ENCODE data around the gene STUB1.

The STUB1 gene

DNA sequence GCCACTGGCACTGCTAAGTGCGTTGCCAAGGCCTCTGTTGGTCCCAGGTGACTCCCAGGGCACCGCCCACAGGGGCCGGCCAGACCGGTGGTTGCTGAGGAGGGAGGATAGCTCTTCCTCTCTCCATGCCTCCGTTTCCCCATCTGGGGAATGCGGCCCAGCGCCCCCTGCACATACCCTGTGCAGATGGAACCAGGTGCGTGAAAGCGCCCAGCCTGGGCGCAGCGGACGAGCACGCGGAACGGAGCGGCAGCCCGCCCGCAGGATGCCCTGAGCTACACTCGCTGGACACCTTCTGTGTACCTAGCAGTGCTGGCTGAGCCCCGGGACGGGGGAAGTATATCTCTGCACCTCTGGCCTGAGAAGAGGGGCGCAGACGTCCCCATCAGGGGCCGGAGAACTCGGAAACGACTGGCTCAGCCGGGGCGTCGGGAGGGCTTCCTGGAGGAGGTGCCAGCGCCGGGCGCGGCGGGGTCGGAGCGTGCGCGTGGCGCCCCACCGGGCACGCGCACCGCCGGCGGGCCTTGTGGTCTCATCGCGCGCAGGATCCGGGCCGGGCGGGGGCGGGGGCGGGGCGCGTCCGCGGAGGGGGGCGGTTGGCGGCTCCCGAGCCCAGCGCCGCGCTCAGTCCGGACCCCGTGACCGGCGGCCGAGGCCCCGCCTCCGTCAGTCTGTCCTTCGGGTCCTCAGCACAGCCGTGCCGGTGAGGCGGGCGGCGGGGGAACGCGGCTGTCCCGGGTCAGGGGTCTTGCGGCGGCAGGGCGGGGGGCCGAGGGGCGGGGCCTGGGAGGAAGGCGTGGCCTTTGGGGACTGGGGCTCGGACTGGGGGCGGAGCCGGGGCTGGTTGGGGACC is 46.5 kb downstream of the STUB1 start, which contains the start of the genes CCDC78 and HAGHL:
CCDC78 (minus strand) TSS at position 6 of the 853 bp plus-strand sequence. CDS start 76 bp downstream, outside the sequence.
HAGHL (plus strand) TSS at position 669 of the 853 bp plus-strand sequence. CDS start 404 bp downstream, outside the sequence.
- DNase-seq, result peak; percentile 75

- DNase-seq, result peak; percentile 84
Observed at GRCh38 chr16:727291-727977, 47.2 kb downstream of the STUB1 start.

DNA sequence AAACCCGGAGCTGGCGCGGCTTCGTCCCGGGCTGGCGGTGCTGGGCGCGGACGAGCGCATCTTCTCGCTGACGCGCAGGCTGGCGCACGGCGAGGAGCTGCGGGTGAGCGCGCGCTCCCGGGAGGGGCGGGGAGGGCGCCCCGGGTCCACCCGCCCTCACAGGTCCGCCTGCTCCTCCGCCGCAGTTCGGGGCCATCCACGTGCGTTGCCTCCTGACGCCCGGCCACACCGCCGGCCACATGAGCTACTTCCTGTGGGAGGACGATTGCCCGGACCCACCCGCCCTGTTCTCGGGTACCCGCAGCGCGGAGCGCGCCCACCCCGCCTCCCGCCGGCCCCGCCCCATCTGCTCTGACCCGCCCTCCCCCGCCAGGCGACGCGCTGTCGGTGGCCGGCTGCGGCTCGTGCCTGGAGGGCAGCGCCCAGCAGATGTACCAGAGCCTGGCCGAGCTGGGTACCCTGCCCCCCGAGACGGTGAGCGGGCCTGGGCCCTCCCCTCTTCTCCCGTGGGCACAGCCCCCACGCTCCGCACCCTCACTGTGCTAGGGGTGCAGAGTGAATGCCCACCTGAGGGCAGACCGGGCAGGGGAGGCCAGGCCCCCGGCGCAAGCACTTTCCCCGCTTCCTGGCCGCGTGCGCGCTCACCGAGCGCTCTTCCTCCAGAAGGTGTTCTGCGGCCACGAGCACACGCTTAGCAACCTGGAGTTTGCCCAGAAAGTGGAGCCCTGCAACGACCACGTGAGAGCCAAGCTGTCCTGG is 48.1 kb downstream of the STUB1 start:
- DNase-seq, result peak; percentile 87

DNA sequence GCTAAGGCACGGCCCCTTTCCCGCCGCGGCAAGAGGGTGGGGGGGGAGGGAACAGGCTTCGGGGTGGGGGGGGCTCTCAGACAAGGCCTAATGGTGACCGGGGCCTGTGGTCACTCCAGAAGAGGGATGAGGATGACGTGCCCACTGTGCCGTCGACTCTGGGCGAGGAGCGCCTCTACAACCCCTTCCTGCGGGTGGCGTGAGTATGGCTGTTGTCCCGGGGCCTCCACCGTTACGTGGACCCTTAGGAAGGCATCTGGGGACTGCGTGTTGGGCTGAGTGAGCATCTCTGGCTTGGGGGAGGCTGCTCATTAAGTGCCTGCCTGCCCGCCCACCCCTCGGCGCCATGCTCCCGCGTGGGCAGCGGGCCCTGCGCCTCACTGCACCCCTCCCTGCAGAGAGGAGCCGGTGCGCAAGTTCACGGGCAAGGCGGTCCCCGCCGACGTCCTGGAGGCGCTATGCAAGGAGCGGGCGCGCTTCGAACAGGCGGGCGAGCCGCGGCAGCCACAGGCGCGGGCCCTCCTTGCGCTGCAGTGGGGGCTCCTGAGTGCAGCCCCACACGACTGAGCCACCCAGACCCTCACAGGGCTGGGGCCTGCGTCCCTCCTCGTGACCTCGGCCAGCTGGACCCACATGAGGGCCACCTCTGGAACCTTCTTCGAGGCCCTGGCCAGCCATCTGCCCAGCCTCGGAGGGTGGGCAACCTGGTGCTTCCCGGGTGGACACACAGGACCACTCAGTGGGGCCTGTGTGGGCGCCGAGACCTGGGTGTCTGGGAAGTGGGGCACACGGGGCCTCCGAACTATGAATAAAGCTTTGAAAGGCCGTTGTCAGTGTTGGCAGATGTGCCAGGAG is 48.9 kb downstream of the STUB1 start:
- no peak for DNase-seq

DNA sequence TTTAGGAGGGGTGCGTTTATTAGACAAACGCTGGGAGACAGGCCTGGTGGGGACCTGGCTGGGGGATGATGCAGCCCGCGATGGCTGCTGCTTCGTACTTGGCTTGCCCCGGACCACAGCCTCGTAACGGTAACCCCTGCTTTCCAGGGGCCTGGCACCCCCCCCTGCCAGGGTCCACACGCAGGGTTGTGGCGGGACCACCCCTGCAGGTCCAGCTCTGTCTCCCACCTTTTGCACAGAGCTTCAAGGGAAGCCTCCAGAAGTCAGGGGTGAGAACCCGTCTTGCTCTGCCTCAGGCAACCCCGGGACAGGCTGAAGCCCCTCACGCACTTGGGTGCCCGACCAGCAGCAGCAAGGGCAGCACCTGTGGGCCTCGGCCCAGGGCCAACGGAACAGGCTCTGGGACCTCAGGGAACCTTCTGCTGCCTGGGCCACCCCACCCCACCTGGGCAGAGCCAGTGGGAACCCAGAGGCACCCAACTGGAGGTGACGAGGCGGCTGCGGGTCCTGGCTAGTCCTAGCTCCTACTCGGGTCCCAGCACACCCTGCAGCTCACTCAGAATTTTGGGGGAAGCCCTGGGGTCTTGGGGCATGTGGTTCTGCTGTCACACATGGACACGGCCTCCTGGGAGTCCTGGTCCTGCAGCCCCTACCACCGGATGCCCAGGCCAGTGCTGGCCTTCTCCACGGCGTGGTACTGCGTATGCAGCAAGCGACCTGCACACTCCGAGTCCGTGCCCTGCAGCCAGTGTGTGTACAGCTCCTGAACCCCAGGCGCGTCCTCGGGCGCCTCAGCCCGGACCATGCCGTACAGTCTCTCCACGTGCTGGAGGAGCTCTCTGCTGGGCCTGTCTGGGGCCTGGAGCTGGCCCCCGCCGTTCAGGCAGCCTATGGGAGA is 49.8 kb downstream of the STUB1 start:
- no peak for DNase-seq

- no peak for DNase-seq
Observed at GRCh38 chr16:730666-731509, 50.7 kb downstream of the STUB1 start.

GRCh38 chr16:732332-732731 is 52.1 kb downstream of the STUB1 start:
- DNase-seq, result no peak
